Heart left ventricle (tissue), 13 donors: ENCODE results near the gene GABBR2.

Experiments used
- POLR2A ChIP-seq, 2 donors: fragments of 450-650 bp; IDR thresholded peaks; one replicate each; pipeline ENCODE4 v1.6.1; 2017; ENCODE audit warnings: antibody characterized with exemption in 2 of 2, mild to moderate bottlenecking in 2 of 2, moderate library complexity in 2 of 2
- TF ChIP-seq, protein P1 (sequence below), 12 donors: fragments of 200-600 bp; sonication (generic) in 4 of 12; IDR thresholded peaks; one replicate each; pipeline versions ENCODE4 v1.5.0 to v1.8.0; 2018 to 2022; ENCODE audit warnings: antibody characterized with exemption in 12 of 12, mild to moderate bottlenecking in 5 of 12
- donor health status: ischemic (EF 13 %, LVEDD 7.1; RV severe dilation, severe dysfunction).
- donor health status: DM: no; HTN: yes; CAD: no.
- donor health status: DM: no; HTN: no; CAD: no.
- donor health status: ischemic (EF 25% LVEDD 6.9; RV normal size, moderate dysfunction).
- donor health status: ischemic (EF 25% LVEDD 5.7; RV mildly dilated, moderate dysfunction).
- donor health status: ischemic (EF 35%, LVEDD 5.7; RV mildly dilated, moderate dysfunction).
- donor health status: nonischemic (EF 11% LVEDD 7.7; RV severe dilation, severe dysfunction).
- donor health status: DM: yes; HTN: yes; CAD: no.
- donor health status: PGD.
- donor health status: ischemic (EF 29% LVEDD 5.4; RV normal size, mild dysfunction).
- donor health status: nonischemic (EF 23%, LVEDD 6.1; RV moderate dilation, normal function).

GRCh38 chr9:98481676-98482075 is 227.1 kb downstream of the GABBR2 start:
- TF ChIP-seq, protein P1, sequence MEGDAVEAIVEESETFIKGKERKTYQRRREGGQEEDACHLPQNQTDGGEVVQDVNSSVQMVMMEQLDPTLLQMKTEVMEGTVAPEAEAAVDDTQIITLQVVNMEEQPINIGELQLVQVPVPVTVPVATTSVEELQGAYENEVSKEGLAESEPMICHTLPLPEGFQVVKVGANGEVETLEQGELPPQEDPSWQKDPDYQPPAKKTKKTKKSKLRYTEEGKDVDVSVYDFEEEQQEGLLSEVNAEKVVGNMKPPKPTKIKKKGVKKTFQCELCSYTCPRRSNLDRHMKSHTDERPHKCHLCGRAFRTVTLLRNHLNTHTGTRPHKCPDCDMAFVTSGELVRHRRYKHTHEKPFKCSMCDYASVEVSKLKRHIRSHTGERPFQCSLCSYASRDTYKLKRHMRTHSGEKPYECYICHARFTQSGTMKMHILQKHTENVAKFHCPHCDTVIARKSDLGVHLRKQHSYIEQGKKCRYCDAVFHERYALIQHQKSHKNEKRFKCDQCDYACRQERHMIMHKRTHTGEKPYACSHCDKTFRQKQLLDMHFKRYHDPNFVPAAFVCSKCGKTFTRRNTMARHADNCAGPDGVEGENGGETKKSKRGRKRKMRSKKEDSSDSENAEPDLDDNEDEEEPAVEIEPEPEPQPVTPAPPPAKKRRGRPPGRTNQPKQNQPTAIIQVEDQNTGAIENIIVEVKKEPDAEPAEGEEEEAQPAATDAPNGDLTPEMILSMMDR (IDR thresholded peaks at IDR 0.05): no peak
- TF ChIP-seq POLR2A (IDR thresholded peaks at IDR 0.05): no peak
